Stimulated activated CD8-positive, alpha-beta memory T cell treated with anti-CD3 and anti-CD28 coated beads, Interleukin-4, amount 100 ng/mL, for 1 hour (primary cell): ENCODE measurements around the gene SPTBN4.

ENCODE experiments used
- DNase-seq, 2 donors: peaks; one replicate each; pipeline ENCODE4 v3.0.0-alpha.2; 2020; ENCODE audit warnings: low read depth in 2 of 2, low spot score in 1 of 2

SPTBN4 gene

DNA sequence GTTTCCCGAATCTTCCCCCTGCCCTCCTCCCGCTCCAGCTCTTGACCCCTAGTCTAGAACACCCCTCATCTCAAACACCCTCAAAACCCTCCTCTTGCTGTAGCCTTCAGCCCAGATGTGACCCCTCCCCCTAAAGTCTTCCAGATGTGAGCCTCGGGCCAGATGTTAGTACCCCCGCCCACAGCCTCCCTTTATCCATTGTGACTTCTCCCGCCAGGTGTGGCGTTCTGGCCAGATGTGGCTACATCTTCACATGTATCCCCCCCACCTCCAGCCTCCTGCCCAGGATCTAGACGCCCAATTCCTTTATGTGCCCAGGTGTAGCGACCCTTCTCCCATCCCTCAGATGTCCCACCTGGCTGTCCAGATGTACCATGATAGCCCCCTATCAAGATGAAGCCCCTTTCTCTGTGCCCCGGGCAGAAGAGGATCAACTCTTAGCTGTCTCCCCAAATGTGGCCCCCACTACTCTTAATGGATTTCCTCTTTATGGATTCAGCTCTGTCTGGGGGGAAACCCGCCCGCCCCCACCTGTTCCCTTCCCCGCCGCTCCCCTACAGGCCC, 133.9 kb downstream of the SPTBN4 start:
- DNase-seq = no peak

DNA sequence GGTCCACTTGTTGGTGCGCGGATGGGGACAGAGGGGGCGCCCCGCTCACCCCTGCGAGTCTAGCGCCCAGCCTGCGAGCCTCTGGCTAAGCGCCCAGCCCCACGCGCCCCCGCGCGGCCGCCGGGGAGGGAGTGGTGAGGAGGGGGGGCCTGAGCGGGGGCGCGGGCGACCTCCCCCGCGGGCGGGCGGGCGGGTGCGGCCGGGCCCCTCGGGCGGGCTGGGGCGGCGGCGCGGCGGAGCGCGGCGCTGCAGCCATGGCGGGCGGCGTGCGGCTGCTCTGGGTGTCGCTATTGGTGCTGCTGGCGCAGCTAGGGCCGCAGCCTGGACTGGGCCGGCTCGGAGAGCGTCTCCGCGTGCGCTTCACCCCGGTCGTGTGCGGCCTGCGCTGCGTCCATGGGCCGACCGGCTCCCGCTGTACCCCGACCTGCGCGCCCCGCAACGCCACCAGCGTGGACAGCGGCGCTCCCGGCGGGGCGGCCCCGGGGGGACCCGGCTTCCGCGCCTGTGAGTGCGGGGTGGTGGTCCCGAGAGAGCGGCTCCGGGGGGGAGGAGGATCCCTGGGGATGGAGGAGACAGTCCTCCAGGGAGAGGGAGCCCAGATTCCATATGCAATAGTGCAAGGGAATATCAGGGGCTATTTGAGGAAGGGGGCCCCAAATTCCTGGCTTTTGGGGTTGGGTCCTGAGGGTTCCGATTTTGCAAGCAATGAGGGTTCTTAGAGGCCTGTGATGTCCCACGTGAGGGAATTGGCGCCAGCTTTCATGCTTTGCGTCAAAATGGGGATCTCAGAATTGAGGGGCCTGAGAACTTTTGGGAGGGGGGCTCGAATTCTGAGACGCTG, 134.6 kb downstream of the SPTBN4 start, which contains the start of gene LTBP4:
Gene LTBP4 (plus strand): TSS at position 236 of the 841 bp plus-strand sequence. CDS start 19 bp downstream, at position 255.
- DNase-seq = no peak

GRCh38 chr19:40603071-40603388, 136.2 kb downstream of the SPTBN4 start:
- no peak for DNase-seq

GRCh38 chr19:40603389-40604170, 136.8 kb downstream of the SPTBN4 start:
- peak; percentile 79 to 89 for DNase-seq

GRCh38 chr19:40604171-40604646, 137.4 kb downstream of the SPTBN4 start:
- no peak for DNase-seq

- no peak for DNase-seq
Measured at GRCh38 chr19:40604647-40605215, 137.9 kb downstream of the SPTBN4 start.

GRCh38 chr19:40605216-40605971, 138.6 kb downstream of the SPTBN4 start:
- DNase-seq = peak in 1 of 2 donors; percentile 51

- no peak for DNase-seq
Measured at GRCh38 chr19:40607311-40608239, 140.8 kb downstream of the SPTBN4 start.

DNA sequence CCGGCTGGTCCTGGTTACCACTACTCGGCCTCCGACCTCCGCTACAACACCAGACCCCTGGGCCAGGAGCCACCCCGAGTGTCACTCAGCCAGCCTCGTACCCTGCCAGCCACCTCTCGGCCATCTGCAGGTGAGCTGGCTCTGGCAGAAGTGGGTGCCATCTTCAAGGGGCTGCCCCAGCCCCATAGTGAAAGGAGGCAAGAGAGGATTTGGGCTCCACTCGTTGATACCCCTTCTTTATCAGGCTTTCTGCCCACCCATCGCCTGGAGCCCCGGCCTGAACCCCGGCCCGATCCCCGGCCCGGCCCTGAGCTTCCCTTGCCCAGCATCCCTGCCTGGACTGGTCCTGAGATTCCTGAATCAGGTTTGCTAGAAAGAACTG, 141.4 kb downstream of the SPTBN4 start:
- DNase-seq = no peak

DNA sequence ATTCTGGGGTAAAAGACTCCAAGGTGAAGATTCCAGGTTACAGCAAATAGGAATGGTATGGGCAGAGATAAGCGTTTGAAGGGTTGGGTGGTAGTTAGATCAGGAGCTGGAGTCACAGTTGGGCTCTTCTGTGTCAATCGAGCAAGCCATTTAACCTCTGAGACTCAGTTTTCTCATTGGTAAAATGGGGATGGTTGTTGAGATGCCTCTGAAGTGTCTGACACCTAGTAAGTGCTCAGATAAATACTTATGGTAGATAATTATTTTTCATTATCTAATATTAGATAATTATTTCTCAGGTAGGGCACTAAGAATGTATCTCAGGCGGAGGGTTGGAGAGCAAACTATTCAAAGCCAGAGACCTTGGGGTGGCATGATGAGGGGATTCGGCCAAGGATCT, 142.2 kb downstream of the SPTBN4 start:
- no peak for DNase-seq

- DNase-seq = peak; percentile 68 to 71
Measured at GRCh38 chr19:40609561-40610395, 143.0 kb downstream of the SPTBN4 start.

- no peak for DNase-seq
Measured at GRCh38 chr19:40610396-40611064, 143.7 kb downstream of the SPTBN4 start.

DNA sequence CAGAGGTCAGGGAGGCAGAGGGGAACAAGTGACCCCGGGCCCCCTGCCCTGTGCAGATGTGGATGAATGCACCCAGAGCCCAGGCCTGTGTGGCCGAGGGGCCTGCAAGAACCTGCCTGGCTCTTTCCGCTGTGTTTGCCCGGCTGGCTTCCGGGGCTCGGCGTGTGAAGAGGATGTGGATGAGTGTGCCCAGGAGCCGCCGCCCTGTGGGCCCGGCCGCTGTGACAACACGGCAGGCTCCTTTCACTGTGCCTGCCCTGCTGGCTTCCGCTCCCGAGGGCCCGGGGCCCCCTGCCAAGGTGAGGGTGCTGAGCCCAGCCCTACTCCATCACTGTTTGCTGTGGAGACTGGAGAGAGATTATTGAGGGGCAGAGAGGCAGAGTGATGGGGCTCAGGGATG, 144.3 kb downstream of the SPTBN4 start:
- DNase-seq = no peak

DNA sequence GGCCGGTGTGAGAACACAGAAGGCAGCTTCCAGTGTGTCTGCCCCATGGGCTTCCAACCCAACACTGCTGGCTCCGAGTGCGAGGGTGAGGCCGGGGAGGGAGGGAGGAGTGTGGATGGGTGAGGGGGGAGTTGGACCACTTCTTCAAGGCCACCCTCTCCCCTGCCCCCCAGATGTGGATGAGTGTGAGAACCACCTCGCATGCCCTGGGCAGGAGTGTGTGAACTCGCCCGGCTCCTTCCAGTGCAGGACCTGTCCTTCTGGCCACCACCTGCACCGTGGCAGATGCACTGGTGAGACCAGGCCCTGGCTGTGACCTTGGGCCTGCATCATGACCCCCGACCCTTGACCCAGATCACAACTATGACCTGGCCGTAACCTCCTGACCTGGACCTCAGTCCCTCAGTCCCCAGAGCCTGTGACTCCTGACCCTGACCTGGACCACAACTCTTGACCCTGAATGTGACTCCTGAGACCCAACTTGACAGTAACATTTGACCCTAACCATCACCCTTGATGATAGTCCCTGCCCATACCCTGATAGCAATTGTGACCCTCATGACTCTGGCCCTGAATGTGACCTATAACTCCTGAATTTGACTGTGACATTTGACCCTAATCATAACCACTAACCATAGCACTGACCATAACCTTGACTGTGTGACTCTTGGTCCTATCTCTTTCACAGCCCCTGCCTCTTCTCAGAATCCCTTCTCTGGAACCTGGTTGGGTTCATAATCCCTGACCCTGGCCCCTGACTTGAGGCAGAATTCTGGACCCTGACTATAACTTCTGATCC, 145.3 kb downstream of the SPTBN4 start:
- DNase-seq = no peak

- peak in 1 of 2 donors; percentile 51 for DNase-seq
Measured at GRCh38 chr19:40612831-40613689, 146.3 kb downstream of the SPTBN4 start.
